GM12878 (cell line): Measurements from ENCODE around the gene STAG1. TPM values are rescaled to one million over a fixed set of nuclear protein-coding genes. Genes with fewer than 3 reads are reported as not detected.

ENCODE experiments used
- ATAC-seq: fragments of 200-7000 bp; cut with Tn5 transposase; 3 replicates; pipeline ENCODE4 v1.9.1; 2020; ENCODE audit warnings: mild to moderate bottlenecking, moderate library complexity
- BruUV-seq: library from RNA; stranded (reverse); fragments of 400-500 nt; replicated peaks from 2 replicates; lab custom pipeline; 2021; lab: Mats Ljungman, UMichigan
- CTCF ChIA-PET: fragments of 300-600 bp; sonication (Branson Sonifier 250); formaldehyde crosslinking; extraction: SDS; loops from one replicate; lab custom pipeline; 2021; ENCODE audit warnings: inconsistent platforms; lab: Yijun Ruan, JAX
- POLR2A ChIA-PET: fragments of 350-600 bp; formaldehyde crosslinking; extraction: SDS; loops from one replicate; lab custom pipeline; 2021; ENCODE audit warnings: inconsistent platforms; lab: Charles Lee
- RAD21 ChIA-PET: fragments of 300-600 bp; sonication (Branson Sonifier 250); formaldehyde crosslinking; loops from one replicate; lab custom pipeline; 2023; ENCODE audit warnings: antibody characterized with exemption; ENCODE audit not compliant: unreplicated experiment; lab: Charles Lee
- SMC1A ChIA-PET: fragments of 300-600 bp; sonication (Branson Sonifier 250); formaldehyde crosslinking; loops from one replicate; lab custom pipeline; 2023; ENCODE audit not compliant: unreplicated experiment, uncharacterized antibody; lab: Charles Lee
- DNase-seq: peaks from one replicate; pipeline ENCODE4 v3.0.0-alpha.2; 2011; ENCODE audit warnings: low read depth, low spot score
- FAIRE-seq: peaks from 3 replicates; lab custom pipeline; 2011; peaks lifted over from hg19 to GRCh38; lab: Jason Lieb, UNC
- H2AFZ ChIP-seq: 2 replicates; pipeline ENCODE4 v1.6.0; 2011; ENCODE audit warnings: low read depth, low read length, control low read depth; ENCODE audit not compliant: control insufficient read depth
- H3K27ac ChIP-seq: 2 replicates; pipeline ENCODE4 v1.5.1; 2011; ENCODE audit warnings: control low read depth; ENCODE audit not compliant: control insufficient read depth, insufficient read depth
- H3K27me3 ChIP-seq, 2 experiments: replicated peaks in 1 of 2; 2 replicates each; pipeline versions ENCODE4 v1.6.0 to v1.6.1; 2011; ENCODE audit warnings: low read length in 1 of 2; ENCODE audit not compliant: control insufficient read depth in 2 of 2, insufficient read depth in 2 of 2
- H3K36me3 ChIP-seq, 2 experiments: 2 replicates each; pipeline ENCODE4 v1.5.1; 2011; ENCODE audit warnings: low read length in 1 of 2; ENCODE audit not compliant: control insufficient read depth in 2 of 2, insufficient read depth in 2 of 2
- H3K4me1 ChIP-seq: 2 replicates; pipeline ENCODE4 v1.6.1; 2011; ENCODE audit warnings: mild to moderate bottlenecking, low read length, moderate library complexity, mixed read lengths; ENCODE audit not compliant: control insufficient read depth, insufficient read depth
- H3K4me2 ChIP-seq: 2 replicates; pipeline ENCODE4 v1.6.0; 2011; ENCODE audit warnings: control low read depth; ENCODE audit not compliant: control insufficient read depth, insufficient read depth
- H3K4me3 ChIP-seq: fragments of 200-600 bp; sonication (generic); 2 replicates; pipeline ENCODE4 v1.5.1; 2016
- H3K79me2 ChIP-seq: 2 replicates; pipeline ENCODE4 v1.6.0; 2011; ENCODE audit warnings: low read length; ENCODE audit not compliant: control insufficient read depth, insufficient read depth
- H3K9ac ChIP-seq: 2 replicates; pipeline ENCODE4 v1.8.0; 2011; ENCODE audit warnings: low read length, control low read depth, mixed read lengths; ENCODE audit not compliant: control insufficient read depth, insufficient read depth
- H3K9me3 ChIP-seq: replicated peaks from 3 replicates; pipeline ENCODE4 v1.5.1; 2011; ENCODE audit warnings: mild to moderate bottlenecking, low read length; ENCODE audit not compliant: control insufficient read depth, insufficient read depth
- H4K20me1 ChIP-seq: 2 replicates; pipeline ENCODE4 v1.6.0; 2011; ENCODE audit not compliant: control insufficient read depth, insufficient read depth
- EZH2 ChIP-seq: IDR thresholded peaks from 2 replicates; pipeline ENCODE4 v1.6.1; 2012; ENCODE audit warnings: low read depth, mild to moderate bottlenecking, control low read depth, inconsistent platforms, low read length, borderline replicate concordance; ENCODE audit not compliant: control insufficient read depth
- FOXK2 ChIP-seq: fragments of 450-650 bp; IDR thresholded peaks from 2 replicates; pipeline ENCODE4 v1.6.1; 2017; ENCODE audit warnings: mild to moderate bottlenecking, moderate library complexity
- IKZF1 ChIP-seq: fragments of 450-650 bp; conservative IDR thresholded peaks from 2 replicates; pipeline ENCODE4 v1.6.1; 2017; ENCODE audit warnings: antibody characterized with exemption, mild to moderate bottlenecking
- RAD21 ChIP-seq: IDR thresholded peaks from 2 replicates; pipeline ENCODE4 v1.6.1; 2011; ENCODE audit warnings: mild to moderate bottlenecking, low read depth, low read length, moderate library complexity; ENCODE audit not compliant: insufficient read depth
- SIN3A ChIP-seq: IDR thresholded peaks from 2 replicates; pipeline ENCODE4 v1.6.1; 2012; ENCODE audit warnings: low read depth, low read length, improper control_type of control experiment
- SKIL ChIP-seq: fragments of 450-650 bp; IDR thresholded peaks from 2 replicates; pipeline ENCODE4 v1.6.1; 2017; ENCODE audit warnings: mild to moderate bottlenecking, low read depth, inconsistent platforms; ENCODE audit not compliant: poor library complexity, severe bottlenecking
- SREBF1 ChIP-seq: IDR thresholded peaks from 2 replicates; pipeline ENCODE4 v1.6.1; 2012; ENCODE audit warnings: mild to moderate bottlenecking, low read length
- STAT1 ChIP-seq: fragments of 450-650 bp; conservative IDR thresholded peaks from 2 replicates; pipeline ENCODE4 v1.6.1; 2014; ENCODE audit warnings: antibody characterized with exemption, mild to moderate bottlenecking
- USF1 ChIP-seq: IDR thresholded peaks from 2 replicates; pipeline ENCODE4 v1.6.1; 2011; ENCODE audit warnings: borderline replicate concordance, low read depth, mild to moderate bottlenecking, moderate library complexity, mixed read lengths, low read length; ENCODE audit not compliant: insufficient read depth; ENCODE audit errors: extremely low read length
- ZNF274 ChIP-seq: IDR thresholded peaks from one replicate; pipeline ENCODE4 v1.8.0; 2011; ENCODE audit not compliant: insufficient read length, insufficient read depth
- WGBS: methylation state at CpG from one replicate; pipeline ENCODE4 v1.1.6; 2016; ENCODE audit warnings: low lambda C conversion rate; ENCODE audit not compliant: insufficient replicate concordance, insufficient coverage; ENCODE audit errors: missing lambda C conversion rate; 5-methylcytosine and 5-hydroxymethylcytosine counted together
- in situ Hi-C: fragments of 300-500 bp; cut with MboI; formaldehyde crosslinking; loops from 9 replicates; pipeline ENCODE4 v1.14.3; 2018; ENCODE audit warnings: mixed read lengths
- intact Hi-C: fragments of 100-400 bp; cut with micrococcal nuclease; formaldehyde crosslinking; loops from one replicate; pipeline ENCODE4 v1.14.2; 2022; ENCODE audit not compliant: unreplicated experiment
- polyA plus RNA-seq, 11 experiments: library from polyadenylated mRNA; depleted of rRNA in 4 of 11; unstranded in 6 of 11; stranded (reverse) in 5 of 11; fragments of >200 nt; fragmentation: Nextera tagmentation in 4 of 11; fragmentation: Illumina TruSeq in 1 of 11; extraction: Ambion mirVana in 4 of 11; extraction: Trizol in 1 of 11; gene quantifications; 1 replicate in 1 of 11; 2 replicates in 10 of 11; pipeline versions ENCODE4 v1.2.1 to v1.2.3, GENCODE V29; 2011 to 2016; ENCODE audit warnings: inconsistent platforms in 2 of 11, missing spikeins in 2 of 11, low read depth in 1 of 11
- total RNA-seq, 4 experiments: library from RNA; depleted of rRNA in 3 of 4; stranded (reverse); fragments of >200 nt in 3 of 4; fragmentation: Illumina TruSeq in 1 of 4; extraction: Trizol in 1 of 4; gene quantifications; 2 replicates each; pipeline versions ENCODE4 v1.2.1 to v1.2.3, GENCODE V29; 2013 to 2021

STAG1 gene
- total and polyA plus RNA-seq, 10 of the 15 experiments (the other 5 are each of a cell fraction or from before 2014, with no cell fraction given) = 4.4 to 30.1 (median 20.2) TPM

GRCh38 chr3:136630915-136631314 is 121.3 kb downstream of the STAG1 start:
- ChIA-PET SMC1A (interaction anchor here (0.6 kb wide), 1 partner anchor 129 kb away, joined by 3 read pairs; no protein-coding TSS in a partner anchor), POLR2A (interaction anchor here (0.6 kb wide), 1 partner anchor 17 kb away, joined by 3 read pairs; no protein-coding TSS in a partner anchor), CTCF (interaction anchor here (1.9 kb wide), 1 partner anchor 8 kb away, joined by 4 read pairs; no protein-coding TSS in a partner anchor), RAD21 (no interaction called here)
- Histone ChIP-seq H3K4me3 (no peak overlapping the region), H3K4me1 (peaks cover 3% of the 10 kb centered on the region), H3K27ac (no peak overlapping the region), H2AFZ (no peak overlapping the region), H3K36me3 (peaks cover 0 to 4% of the 10 kb centered on the region in 2 experiments), H3K9ac (no peak overlapping the region), H3K79me2 (peaks cover 22% of the 10 kb centered on the region), H3K27me3 (no peaks in the 10 kb centered on the region), H3K4me2 (no peak overlapping the region), H4K20me1 (no peaks in the 10 kb centered on the region), H3K9me3 (peaks cover 10% of the 10 kb centered on the region; the same call in 2 of the 3 replicates)
- FAIRE-seq = no peak
- 93% methylated on average over 1 of the region's 1 CpG for WGBS
- BruUV-seq = no TSS peak
- no peak for DNase-seq
- no peak for ATAC-seq
- intact Hi-C loops = no loop called here
- in situ Hi-C loops = no loop called here
- TF ChIP-seq IKZF1 = no peak
- no peak for TF ChIP-seq EZH2
- no peak for TF ChIP-seq SIN3A
- no peak for TF ChIP-seq ZNF274
- TF ChIP-seq SREBF1 = no peak
- no peak for TF ChIP-seq RAD21
- TF ChIP-seq FOXK2 = no peak
- TF ChIP-seq USF1 = no peak
- no peak for TF ChIP-seq STAT1
- TF ChIP-seq SKIL = no peak
